NCI-H526 (cell line): ENCODE data around the gene MYBPC3.
"Not testable (repeated sequence)": the region's sequence is repeated elsewhere in the genome, so short reads cannot be mapped to it uniquely, and the experiment has no call there.

Source experiments
- DNase-seq, 2 experiments: peaks; one replicate each; lab custom pipeline; 2025; lab: John Stamatoyannopoulos, UW

MYBPC3 gene

DNA sequence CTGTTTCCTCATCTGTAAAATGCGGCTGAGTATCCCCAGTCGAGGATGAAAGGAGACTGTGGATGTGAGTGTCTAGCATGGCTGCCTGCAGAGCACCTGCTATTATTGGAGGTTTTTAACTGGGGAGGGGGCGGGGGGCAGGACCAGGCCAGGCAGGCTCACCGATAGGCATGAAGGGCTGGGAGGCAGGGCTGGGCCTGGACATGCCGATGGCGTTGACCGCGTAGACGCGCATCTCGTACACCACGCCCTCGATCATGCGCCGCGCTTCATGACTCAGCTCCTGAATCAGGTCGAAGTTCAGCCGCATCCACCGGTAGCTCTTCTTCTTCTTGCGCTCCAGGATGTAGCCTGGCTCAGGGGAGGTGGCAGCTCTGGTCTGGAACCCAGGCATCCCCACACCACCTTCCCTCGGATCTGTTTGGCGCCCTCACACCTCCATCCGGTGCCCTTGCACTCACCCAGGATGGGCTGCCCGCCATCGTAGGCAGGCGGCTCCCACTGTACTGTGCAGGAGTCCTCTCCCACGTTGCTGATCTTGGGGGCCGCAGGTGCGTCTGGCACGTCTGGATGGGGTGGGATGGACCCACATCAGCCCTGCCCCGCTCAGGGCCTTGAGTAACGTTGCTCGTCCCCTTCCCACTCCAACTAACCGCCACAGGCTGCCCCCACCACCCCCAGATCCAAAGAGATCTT lies 15.1 kb downstream of the MYBPC3 start:
- peak; percentile 18 to 52 for DNase-seq

DNA sequence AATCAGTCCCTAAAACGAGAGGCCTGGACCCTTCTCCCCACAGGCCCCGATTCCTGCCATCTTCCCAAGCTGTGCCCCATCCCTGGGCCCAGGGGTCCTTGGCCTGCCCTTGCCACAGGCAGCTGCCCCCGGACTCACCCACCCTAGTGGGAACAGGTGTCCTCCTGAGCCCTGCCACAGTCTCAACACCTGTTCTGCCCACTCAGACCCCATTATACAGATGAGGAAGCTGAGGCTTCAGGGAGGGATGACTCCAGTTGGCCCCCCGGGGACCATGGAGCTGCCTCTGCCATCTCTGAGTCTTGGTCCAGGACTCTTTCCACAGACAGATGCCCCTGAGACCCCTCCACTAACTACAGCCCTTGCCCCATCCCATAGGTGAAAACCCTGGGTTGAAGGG lies 15.9 kb downstream of the MYBPC3 start:
- DNase-seq = no peak

DNA sequence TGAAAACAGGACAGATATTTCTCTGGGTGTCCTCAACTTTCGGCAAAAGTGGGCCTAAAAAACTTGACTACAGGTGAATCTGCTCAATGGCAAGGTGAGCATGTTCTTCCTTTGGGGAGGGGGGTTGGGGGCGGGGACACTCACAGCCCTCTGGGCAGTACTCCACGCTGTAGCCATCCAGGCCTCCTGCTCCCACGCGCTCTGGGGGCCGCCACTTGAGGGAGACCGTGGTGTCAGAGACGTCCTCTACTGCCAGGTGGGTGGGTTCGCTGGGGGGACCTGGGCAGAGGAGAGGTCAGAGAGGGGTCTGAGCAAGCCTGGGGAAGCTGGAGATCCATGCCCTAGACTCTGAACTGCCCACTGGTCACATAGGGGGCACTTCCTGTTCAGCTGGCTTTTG lies 16.8 kb downstream of the MYBPC3 start:
- no peak for DNase-seq

DNA sequence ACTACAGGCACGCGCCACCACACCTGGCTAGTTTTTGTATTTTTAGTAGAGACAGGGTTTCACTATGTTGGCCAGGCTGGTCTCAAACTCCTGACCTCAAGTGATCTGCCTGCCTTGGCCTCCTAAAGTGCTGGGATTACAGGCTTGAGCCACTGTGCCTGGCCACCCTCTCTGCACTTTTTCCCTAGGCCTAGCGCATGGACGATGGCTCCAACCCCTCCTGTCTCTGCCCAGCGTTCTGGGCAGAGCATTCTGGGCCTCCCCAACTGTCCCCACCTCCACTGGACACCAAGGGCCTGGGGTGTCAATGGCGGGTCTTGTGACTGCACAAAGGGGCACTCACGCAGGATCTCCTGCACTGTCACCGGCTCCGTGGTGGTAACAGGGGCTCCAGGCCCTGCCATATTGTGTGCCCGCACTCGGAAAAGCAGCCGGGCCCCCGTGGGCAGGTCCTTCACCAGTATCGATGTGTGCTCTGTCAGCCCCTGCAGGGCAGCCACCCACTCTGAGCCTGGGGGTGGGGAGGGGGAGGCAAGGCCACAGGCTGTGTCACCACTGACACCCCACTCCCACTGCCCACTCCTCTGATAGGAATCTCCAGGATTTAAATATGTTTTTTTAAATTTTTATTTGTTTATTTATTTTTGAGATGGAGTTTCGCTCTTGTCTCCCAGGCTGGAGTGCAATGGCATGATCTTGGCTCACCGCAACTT lies 17.6 kb downstream of the MYBPC3 start:
- DNase-seq = not testable (repeated sequence)

DNA sequence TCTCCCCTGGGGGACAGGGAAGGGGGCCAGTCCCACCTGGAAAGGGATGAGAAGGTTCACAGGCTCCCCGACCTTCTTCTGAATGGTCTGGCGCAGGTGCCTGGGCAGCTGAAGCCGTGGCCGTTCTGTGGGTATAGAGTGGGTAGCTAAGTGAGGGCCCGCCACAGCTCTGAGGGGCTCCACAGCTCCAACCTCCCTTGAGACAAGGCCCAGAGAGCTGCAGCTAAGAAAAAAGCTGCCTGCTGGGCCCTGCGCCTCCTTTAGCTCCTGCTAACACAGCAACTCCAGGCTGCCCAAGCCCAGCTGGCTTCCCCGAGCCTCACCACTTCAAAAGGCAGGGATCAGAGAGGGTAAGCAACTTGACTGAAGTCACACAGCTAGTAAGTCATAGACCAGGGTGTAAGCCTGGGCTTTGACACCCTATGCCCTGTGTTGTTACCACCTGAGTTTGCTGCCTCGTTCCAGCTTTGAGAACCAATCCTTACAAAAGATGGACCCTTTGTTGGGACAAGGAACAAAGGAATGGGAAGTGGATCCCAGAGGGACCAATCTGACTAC lies 18.5 kb downstream of the MYBPC3 start:
- no peak for DNase-seq

DNA sequence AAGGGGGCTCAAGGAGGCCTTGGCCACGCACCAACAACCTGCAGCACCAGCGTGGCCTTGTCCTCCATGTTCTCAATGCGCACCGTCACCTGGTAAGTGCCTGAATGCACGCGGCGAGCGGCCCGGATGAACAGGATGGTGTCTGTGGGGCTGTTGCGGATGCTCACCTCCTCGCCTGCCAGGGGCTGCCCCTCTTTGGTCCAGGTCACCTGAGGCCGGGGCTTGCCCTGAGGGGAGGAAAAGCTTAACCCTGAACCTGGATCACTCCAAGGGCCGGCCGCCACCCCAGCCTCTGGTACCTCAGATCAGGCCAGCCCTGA lies 19.0 kb downstream of the MYBPC3 start:
- DNase-seq = no peak

DNA sequence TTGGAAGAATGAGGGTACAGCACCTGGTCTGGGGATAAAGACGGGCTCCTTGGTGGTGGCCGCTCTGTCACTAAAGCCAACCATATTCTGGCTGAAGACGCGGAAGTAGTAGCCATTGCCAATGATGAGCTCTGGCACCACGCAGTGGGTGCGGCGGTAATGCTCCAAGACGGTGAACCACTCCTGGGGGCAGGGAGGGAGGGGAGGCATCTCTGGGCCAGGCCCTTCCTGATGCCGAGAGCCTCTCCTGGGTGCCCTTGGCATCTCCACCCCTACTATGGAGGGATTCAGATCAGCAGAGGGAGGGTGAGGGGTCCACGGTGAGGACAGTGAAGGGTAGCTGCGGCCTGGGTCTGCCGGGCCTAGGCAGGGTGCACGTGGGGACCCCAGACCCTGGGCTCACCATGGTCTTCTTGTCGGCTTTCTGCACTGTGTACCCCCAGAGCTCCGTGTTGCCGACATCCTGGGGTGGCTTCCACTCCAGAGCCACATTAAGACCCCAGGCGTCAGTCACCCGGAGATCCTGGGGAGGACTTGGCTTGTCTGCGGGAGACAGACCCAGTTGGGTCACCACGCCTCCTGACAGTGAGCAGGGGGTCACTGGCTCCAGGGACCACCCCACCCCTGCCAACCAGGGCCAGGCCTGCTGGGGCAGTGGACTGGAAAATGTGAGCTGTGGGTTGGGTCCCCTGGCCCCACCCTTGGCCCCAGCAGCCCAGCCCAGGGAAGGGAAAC lies 19.5 kb downstream of the MYBPC3 start:
- no peak for DNase-seq

DNA sequence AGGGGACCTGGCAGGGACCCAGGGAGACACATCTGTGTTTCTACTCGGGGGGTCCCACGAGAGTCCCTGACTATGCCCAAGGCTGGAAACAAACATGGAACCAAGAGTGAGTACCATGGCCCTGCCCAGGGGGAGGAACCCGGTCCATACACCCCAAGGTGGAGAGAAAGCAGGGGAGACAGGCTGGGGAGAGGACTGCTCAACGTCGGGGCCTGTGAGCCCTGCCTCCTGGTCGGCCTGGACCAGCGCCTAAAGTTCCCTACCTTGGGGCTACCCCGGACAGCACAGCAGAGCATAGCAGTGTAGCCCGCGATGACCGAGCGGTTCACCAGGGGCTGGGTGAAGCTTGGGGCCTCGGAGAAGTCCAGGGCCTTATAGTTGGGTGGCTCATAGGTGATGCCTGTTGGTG lies 20.2 kb downstream of the MYBPC3 start:
- no peak for DNase-seq

DNA sequence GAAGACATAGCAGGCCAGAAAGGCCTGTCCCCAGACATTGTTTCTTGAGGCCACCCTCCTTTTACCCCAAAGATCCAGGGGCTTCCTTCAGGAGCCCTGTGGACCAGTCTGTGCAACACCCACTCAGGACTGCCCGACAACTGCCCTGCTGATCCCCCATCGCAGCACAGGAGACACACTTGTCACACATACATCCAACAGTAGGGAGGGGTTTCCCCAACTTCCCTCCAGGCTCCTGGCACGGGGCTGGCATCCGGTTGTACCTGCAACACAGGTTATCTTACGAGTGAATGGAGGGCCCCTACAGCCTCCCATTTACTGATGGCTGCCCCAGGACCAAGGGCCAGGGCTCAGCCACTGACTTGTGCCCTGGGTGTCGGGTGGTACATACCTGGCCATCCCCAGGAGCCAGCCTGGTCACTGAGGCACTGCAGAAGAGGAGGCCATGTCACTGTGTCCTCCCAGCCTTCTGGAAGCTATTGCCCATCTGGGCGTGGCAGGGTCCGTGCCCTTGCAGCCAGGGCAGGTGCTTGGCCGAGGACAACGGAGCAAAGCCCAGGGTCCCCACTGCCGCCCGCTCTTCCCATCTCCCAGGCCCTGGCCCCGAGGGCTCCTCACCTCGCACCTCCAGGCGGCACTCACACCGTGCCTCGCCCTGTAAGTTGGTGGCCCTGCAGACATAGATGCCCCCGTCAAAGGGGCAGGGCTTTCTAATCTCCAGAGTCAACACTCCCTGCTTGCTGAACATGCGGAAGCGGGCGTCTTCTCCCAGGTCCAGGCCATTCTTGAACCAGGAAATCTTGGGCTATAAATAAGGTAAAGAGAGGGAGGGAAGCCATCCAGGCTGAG lies 20.8 kb downstream of the MYBPC3 start:
- DNase-seq = no peak

DNA sequence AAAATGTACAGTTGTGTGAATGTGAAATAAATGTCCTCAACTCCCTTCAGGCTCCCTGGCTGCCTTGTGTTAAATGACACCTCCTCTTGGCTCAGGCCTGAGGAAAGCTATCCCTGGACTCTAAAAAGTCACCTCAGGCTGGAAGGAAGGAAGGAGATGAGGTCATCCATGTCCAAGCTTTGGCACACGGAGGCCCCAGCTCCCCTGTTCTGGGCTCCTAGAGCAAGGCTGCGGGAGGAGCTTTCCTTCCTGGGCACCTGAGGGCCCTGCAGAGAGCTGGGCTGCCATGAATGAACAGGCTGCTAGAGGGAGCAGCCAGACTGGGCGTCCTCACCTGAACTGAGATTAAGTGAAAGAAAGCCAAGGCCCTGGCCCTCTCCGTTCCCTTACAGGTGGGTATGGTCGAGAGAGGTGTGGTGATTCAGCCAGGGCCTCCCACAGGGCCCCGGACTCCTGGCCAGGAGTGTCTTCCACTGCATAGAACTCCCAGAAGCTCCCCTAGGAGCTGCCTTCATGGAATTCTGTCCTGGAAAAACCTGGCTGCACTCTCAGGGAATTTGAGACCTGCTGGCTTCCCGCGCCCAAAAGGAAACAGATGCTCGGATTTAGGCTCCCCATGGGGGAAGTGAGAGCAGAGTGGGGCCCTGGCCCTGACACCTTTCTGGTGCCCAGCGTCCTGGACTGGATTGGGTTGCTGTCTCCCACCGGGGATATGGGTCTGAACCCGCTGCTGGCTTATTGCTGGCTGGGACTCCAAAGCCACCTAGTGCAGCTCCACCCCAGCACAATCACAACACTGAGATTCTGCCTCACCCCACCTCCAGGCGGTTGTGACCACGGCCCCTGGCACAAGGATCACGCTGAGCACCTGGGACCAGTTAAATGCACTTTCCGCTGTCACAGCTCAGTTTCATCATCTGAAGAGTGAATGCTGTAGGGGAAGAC lies 22.2 kb downstream of the MYBPC3 start:
- no peak for DNase-seq

DNA sequence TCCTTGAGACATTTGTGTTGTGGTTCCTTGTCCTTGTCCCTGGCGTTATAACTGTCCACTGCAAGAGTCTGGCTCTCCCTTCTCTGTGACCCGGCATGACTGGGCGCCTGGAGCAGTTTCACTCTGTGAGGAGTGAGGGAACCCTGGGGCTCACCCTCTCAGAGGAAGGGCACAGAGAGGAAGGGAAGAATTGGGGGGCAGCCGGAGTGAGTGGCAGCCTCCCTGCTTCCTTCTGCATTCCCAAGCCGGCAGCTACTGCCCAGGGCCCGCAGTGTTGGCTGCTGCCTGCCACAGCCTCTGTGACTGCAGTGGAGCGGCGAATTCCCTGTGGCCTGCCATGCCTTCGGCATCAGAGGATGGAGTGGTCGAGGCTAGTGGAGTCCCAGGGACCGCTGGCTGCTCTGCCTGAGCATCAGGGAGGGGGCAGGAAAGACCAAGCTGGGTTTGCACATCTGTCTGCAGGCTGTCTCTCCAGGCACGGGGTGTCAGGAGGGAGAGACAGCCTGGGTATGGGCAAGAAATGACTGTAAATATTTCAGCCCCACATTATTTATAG lies 23.0 kb downstream of the MYBPC3 start:
- DNase-seq = no peak

DNA sequence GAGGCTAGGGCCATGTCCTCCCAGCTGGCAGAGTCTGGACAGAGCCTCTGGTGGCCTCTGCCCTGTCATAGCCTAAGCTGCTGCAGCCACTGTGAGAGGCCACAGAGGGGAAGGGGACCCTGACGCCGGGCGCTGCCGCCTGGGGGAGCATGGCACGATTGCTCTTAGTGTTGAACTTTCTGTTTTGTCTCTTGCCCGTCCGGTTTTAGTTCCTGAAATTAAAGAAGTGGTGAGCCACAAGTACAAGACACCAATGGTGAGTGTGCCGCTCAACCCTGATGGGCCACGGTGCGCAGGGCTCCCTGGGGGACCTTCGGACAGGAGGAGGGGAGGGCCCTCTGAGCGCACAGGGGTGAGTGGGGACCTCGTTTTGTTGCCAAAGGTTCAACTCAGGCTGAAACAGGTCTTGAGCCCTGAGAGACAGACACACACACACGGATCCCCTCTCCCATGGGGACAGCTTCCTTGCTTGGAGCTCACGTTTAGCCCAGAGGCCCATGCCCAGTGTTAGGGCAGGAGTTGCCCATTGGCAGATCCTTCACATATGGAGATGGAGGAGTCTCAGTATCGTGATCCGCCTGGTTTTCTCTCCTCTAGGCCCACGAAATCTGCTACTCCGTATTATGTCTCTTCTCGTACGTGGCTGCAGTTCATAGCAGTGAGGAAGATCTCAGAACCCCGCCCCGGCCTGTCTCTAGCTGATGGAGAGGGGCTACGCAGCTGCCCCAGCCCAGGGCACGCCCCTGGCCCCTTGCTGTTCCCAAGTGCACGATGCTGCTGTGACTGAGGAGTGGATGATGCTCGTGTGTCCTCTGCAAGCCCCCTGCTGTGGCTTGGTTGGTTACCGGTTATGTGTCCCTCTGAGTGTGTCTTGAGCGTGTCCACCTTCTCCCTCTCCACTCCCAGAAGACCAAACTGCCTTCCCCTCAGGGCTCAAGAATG lies 23.8 kb downstream of the MYBPC3 start:
- DNase-seq = no peak

DNA sequence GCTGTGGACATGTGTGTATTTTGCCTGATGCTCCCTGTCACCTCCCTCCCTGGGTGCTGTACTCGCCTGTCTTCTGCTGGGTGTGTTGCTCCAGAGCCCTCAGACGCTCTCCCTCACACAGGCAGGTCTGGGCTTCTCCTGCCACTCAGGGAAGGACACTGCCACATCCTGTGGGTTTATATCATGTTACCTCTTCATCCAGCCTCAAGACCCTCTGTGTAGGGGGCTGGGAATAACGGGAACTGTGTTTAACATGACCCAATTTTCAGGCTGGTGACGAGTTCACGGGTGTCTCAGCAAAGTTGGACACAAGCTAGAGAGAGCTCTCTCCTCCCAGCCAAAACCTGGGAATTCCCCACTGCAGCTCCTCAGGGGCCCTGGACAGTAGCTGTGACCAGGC lies 24.6 kb downstream of the MYBPC3 start:
- DNase-seq = no peak

DNA sequence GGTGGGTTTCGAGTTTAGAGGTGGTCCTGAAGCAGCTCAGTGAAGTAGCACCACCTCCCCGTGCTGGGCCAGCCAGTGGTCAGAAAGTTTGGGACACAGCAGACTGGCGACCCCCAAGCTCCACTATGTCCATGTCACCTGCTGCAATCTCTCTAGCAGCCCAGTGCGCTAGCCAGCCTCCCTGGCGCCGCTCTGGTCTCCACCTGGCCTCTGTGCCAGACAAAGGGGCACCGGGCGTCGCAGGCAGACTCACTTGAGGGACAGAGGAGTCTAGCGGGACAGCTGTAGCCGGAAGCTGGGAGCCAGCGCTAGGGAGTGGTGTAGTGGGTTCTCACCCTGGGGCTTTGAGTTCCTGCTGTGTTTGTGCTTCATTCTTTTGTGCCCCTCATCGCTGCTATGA lies 25.5 kb downstream of the MYBPC3 start:
- DNase-seq = no peak

DNA sequence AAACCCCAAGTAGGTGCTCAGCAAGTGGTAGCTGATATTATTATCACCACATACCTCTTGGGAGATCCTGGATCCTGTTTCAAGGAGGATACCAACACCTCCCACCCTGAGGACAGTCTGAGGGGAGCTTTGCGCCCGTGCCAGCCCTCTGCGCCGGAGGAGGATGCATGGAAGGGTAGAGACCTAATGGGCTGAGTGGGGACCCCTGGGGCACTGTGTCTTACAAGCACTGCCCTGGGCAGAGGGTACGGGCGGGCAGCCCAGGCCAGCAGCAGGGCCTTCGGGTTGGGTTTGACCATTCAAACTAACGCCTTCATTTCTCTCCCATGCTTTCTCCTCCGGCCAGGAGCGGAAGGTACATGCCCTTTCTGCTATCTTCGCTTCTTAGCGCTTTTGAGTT lies 26.3 kb downstream of the MYBPC3 start:
- DNase-seq = no peak

DNA sequence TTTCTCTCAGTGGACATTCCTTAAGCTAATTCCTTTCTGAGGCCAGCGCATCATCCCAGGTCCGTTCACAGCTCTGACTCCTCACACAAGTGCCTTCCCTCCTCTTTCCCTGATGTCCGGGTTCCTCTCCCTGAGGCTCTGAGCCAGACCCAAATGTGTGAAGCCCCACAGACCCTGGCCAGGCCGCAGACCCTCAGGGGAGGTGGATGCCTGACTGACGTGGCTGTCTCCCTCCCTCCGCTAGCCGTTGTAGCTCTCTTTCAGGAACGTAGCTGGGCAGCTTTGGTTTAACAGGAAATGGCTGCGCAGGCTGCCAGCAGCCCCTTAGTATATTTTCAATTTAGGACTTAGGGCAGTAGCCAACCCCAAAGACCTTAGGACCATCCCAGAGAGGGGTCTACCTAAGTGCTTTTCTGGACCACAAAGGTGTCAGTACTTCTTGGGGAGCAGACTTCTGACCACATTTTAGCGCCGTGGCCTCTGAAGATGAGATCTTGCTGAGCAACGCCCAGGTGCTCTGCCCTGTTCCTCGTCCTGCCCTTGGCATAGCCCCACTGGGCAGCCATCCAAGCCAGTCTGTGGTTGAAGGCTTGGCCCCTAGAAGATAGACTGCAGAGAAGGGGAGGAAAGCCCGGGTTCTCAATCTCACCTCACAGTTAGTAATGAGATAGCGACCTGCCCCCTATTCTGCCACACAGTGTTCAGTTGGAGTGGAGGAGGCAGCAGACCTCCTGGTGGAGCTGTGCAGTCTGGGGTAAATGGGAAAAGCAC lies 27.0 kb downstream of the MYBPC3 start:
- no peak for DNase-seq

DNA sequence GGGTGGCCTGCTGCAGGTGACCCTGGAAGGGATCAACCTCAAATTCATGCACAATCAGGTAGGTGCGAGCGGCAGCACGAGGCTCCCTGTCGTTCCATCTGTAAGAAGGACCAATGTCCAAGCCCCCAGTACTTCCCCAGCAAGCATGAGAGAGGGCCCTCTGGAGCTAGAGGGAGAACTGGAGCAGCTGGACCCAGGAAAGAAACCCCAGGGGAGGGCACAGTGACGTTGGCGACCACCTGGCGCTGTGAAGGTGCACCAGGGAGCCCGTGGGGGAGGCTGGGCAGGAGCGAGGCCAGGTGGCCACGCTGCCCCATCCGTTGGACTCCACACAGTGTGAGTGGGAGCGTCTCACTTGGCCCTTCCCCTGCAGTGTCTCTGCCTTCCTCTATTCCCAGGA lies 28.0 kb downstream of the MYBPC3 start:
- DNase-seq = no peak

DNA sequence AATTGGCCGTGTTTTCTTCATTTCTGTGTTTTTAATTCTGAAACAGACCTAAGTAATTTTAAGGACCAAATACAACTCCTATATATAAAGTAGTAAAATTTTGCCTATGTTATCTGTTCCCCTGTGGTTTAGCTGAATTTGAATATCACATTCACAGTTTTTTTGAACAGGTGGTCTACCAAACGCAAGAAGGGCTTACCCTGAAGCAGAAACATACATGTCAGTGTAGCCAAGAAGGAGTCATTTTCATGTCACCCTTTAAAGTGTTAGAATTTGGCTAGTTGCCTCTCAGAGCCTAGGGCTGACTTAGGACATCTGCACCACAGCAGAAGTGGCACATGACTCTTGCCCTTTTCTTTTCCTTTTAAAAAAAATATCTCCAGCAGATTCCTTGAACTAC lies 34.3 kb downstream of the MYBPC3 start:
- DNase-seq = no peak
